Activated T-cell treated with anti-CD3 and anti-CD28 coated beads for 4 hours (primary cell): Measurements from ENCODE around the gene ARHGAP45.
"Not testable (repeated sequence)": the region's sequence is repeated elsewhere in the genome, so short reads cannot be mapped to it uniquely, and the experiment has no call there.

ENCODE experiments used
- DNase-seq: peaks from one replicate; pipeline ENCODE4 v3.0.0-alpha.2; 2020

The ARHGAP45 gene

GRCh38 chr19:1117654-1118053 is 50.7 kb downstream of the ARHGAP45 start:
- DNase-seq, result no peak

- no peak for DNase-seq
These were observed 52.0 kb downstream of the ARHGAP45 start for GRCh38 chr19:1118999-1119398.

GRCh38 chr19:1119475-1120217 is 52.7 kb downstream of the ARHGAP45 start:
- no peak for DNase-seq

- DNase-seq, result no peak
These were observed 54.4 kb downstream of the ARHGAP45 start for GRCh38 chr19:1121395-1121794.

GRCh38 chr19:1122021-1122971 is 55.3 kb downstream of the ARHGAP45 start:
- DNase-seq, result no peak

GRCh38 chr19:1122972-1123363 is 56.0 kb downstream of the ARHGAP45 start:
- DNase-seq, result no peak

GRCh38 chr19:1123381-1123780 is 56.4 kb downstream of the ARHGAP45 start:
- DNase-seq, result no peak

GRCh38 chr19:1123885-1124677 is 57.1 kb downstream of the ARHGAP45 start:
- DNase-seq, result no peak

- DNase-seq, result no peak
These were observed 58.9 kb downstream of the ARHGAP45 start for GRCh38 chr19:1125601-1126467.

- no peak for DNase-seq
These were observed 60.2 kb downstream of the ARHGAP45 start for GRCh38 chr19:1126984-1127760.

- DNase-seq, result no peak
These were observed 61.1 kb downstream of the ARHGAP45 start for GRCh38 chr19:1128106-1128505.

GRCh38 chr19:1129084-1129483 is 62.1 kb downstream of the ARHGAP45 start:
- not testable (repeated sequence) for DNase-seq

GRCh38 chr19:1129535-1129934 is 62.6 kb downstream of the ARHGAP45 start:
- no peak for DNase-seq

GRCh38 chr19:1130771-1131717 is 64.1 kb downstream of the ARHGAP45 start:
- DNase-seq, result peak; percentile 31

GRCh38 chr19:1131718-1132551 is 65.0 kb downstream of the ARHGAP45 start:
- peak; percentile 91 for DNase-seq

- DNase-seq, result no peak
These were observed 65.8 kb downstream of the ARHGAP45 start for GRCh38 chr19:1132552-1133383.

GRCh38 chr19:1133471-1133929 is 66.5 kb downstream of the ARHGAP45 start:
- DNase-seq, result peak; percentile 56

GRCh38 chr19:1134431-1134830 is 67.5 kb downstream of the ARHGAP45 start:
- no peak for DNase-seq
